NT2/D1 (cell line): ENCODE results near the gene CLDN20.

Source experiments
- DNase-seq: peaks from one replicate; pipeline ENCODE4 v3.0.0-alpha.2; 2011; ENCODE audit warnings: low read depth, low spot score
- H3K27me3 ChIP-seq: 2 replicates; pipeline ENCODE4 v1.6.0; 2011; ENCODE audit warnings: mild to moderate bottlenecking; ENCODE audit not compliant: insufficient read length, insufficient read depth
- H3K36me3 ChIP-seq: 2 replicates; pipeline ENCODE4 v1.6.1; 2011; ENCODE audit warnings: mild to moderate bottlenecking, low read length, mixed read lengths; ENCODE audit not compliant: insufficient read depth, insufficient read length
- H3K4me1 ChIP-seq: 2 replicates; pipeline ENCODE4 v1.5.1; 2011; ENCODE audit not compliant: insufficient read depth, insufficient read length
- H3K4me3 ChIP-seq: 2 replicates; pipeline ENCODE4 v1.5.1; 2011; ENCODE audit warnings: low read depth; ENCODE audit not compliant: insufficient read length
- H3K9ac ChIP-seq: 2 replicates; pipeline ENCODE4 v1.6.0; 2011; ENCODE audit warnings: low read depth; ENCODE audit not compliant: insufficient read length
- H3K9me3 ChIP-seq: 2 replicates; pipeline ENCODE4 v1.5.1; 2011; ENCODE audit warnings: mild to moderate bottlenecking, low read length; ENCODE audit not compliant: insufficient read depth
- SUZ12 ChIP-seq: IDR thresholded peaks from 2 replicates; pipeline ENCODE4 v1.6.1; 2011; ENCODE audit not compliant: insufficient read length, insufficient read depth; ENCODE audit errors: extremely low read depth
- YY1 ChIP-seq: IDR thresholded peaks from 2 replicates; pipeline ENCODE4 v1.6.1; 2011; ENCODE audit not compliant: insufficient read length, insufficient read depth
- ZNF274 ChIP-seq: IDR thresholded peaks from 2 replicates; pipeline ENCODE4 v1.6.1; 2011; ENCODE audit warnings: mild to moderate bottlenecking, low read depth, low read length

Gene CLDN20

DNA sequence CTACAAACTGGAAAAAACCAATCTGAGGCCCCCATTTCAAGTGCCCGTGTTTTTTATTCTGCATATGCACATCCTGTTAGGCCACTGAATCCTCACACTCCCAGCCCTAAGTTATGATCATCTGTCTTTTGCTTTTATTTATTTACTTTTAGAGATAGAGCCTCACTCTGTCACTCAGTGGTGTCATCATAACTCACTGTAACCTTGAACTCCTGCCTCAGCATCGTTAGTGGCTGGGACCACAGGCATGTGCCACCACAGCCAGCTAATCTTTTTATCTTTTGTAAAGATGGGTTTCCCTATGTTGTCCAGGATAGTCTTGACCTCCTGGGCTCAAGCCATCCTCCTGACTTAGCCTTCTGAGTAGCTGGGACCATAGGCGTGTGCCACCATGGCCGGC, 29.6 kb upstream of the CLDN20 start:
- no peaks in the 10 kb centered on the region for H3K27me3 ChIP-seq
- peaks cover 6% of the 10 kb centered on the region for H3K36me3 ChIP-seq
- no peaks in the 10 kb centered on the region for H3K4me1 ChIP-seq
- DNase-seq, result no peak
- peaks cover 26% of the 10 kb centered on the region; the same call in 1 of the 2 replicates for H3K9me3 ChIP-seq
- no peak overlapping the region for H3K9ac ChIP-seq
- no peak overlapping the region for H3K4me3 ChIP-seq
- no peak for TF ChIP-seq YY1
- TF ChIP-seq SUZ12, result no peak
- TF ChIP-seq ZNF274, result no peak

DNA sequence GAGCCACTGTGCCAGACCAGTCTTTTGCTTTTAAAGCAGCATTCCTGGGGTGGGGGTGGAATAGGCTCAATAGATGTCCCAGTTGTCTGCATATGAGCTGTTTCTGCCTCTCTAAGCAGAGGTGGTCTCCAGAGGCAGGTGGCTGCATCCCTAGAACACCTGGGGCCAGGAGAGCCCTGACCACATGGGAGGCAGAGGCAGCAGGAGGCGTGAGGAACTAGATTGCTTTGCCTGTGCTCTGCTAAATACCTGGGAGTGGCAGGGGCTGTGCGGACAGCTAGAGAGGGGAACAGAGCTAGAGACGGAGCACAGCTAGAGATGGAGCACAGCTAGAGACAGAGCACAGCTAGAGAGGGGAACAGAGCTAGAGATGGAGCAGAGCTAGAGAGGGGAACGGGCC, 29.1 kb upstream of the CLDN20 start:
- Histone ChIP-seq H3K9ac (no peak overlapping the region), H3K4me3 (no peak overlapping the region), H3K27me3 (no peaks in the 10 kb centered on the region), H3K36me3 (peaks cover 4% of the 10 kb centered on the region), H3K9me3 (peaks cover 26% of the 10 kb centered on the region; the same call in 1 of the 2 replicates), H3K4me1 (no peaks in the 10 kb centered on the region)
- TF ChIP-seq ZNF274, result no peak
- TF ChIP-seq YY1, result no peak
- TF ChIP-seq SUZ12, result no peak
- no peak for DNase-seq

GRCh38 chr6:155235087-155235486, 28.7 kb upstream of the CLDN20 start:
- Histone ChIP-seq H3K36me3 (peaks cover 8% of the 10 kb centered on the region), H3K4me3 (no peak overlapping the region), H3K9me3 (peaks cover 26% of the 10 kb centered on the region; the same call in 1 of the 2 replicates), H3K9ac (no peak overlapping the region), H3K4me1 (no peaks in the 10 kb centered on the region), H3K27me3 (no peaks in the 10 kb centered on the region)
- DNase-seq, result no peak
- TF ChIP-seq YY1, result no peak
- TF ChIP-seq ZNF274, result no peak
- TF ChIP-seq SUZ12, result no peak

GRCh38 chr6:155237613-155238012, 26.2 kb upstream of the CLDN20 start:
- H3K9me3 ChIP-seq, result peaks cover 26% of the 10 kb centered on the region; the same call in 1 of the 2 replicates
- no peaks in the 10 kb centered on the region for H3K4me1 ChIP-seq
- H3K4me3 ChIP-seq, result no peak overlapping the region
- no peak for TF ChIP-seq ZNF274
- TF ChIP-seq SUZ12, result no peak
- TF ChIP-seq YY1, result no peak
- H3K36me3 ChIP-seq, result peaks cover 16% of the 10 kb centered on the region
- no peak overlapping the region for H3K9ac ChIP-seq
- no peaks in the 10 kb centered on the region for H3K27me3 ChIP-seq
- DNase-seq, result no peak

- Histone ChIP-seq H3K4me3 (no peak overlapping the region), H3K27me3 (no peaks in the 10 kb centered on the region), H3K4me1 (no peaks in the 10 kb centered on the region), H3K36me3 (peaks cover 32% of the 10 kb centered on the region), H3K9ac (no peak overlapping the region), H3K9me3 (peaks cover 24% of the 10 kb centered on the region; the same call in 1 of the 2 replicates)
- no peak for DNase-seq
- TF ChIP-seq ZNF274 (no peak), YY1 (no peak), SUZ12 (no peak)
Observed at GRCh38 chr6:155240905-155241600, 22.8 kb upstream of the CLDN20 start.

GRCh38 chr6:155241966-155242365, 21.8 kb upstream of the CLDN20 start:
- H3K4me1 ChIP-seq, result no peaks in the 10 kb centered on the region
- TF ChIP-seq YY1, result no peak
- no peaks in the 10 kb centered on the region for H3K27me3 ChIP-seq
- H3K4me3 ChIP-seq, result no peak overlapping the region
- peaks cover 40% of the 10 kb centered on the region for H3K36me3 ChIP-seq
- peaks cover 22% of the 10 kb centered on the region; the same call in 1 of the 2 replicates for H3K9me3 ChIP-seq
- no peak overlapping the region for H3K9ac ChIP-seq
- no peak for DNase-seq

DNA sequence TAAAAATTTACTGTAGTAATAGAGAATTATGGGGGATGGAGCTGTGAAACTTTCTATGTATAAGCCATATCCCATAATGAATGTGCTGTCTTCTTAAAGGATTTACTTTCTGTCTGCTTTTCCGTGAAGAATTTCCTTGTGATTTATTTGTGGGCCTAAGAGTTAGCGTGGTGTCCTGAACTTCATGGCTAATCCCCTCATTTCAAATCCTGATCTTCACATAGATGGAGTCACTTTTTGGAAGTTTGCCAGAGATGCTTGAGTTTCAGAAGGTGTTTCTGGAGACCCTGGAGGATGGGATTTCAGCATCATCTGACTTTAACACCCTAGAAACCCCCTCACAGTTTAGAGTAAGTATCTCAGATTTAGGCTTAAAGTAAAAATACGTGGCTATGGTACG, 19.4 kb upstream of the CLDN20 start:
- no peaks in the 10 kb centered on the region for H3K27me3 ChIP-seq
- H3K4me3 ChIP-seq, result no peak overlapping the region
- no peaks in the 10 kb centered on the region for H3K4me1 ChIP-seq
- no peak overlapping the region for H3K9ac ChIP-seq
- no peaks in the 10 kb centered on the region for H3K9me3 ChIP-seq
- TF ChIP-seq ZNF274 (no peak), YY1 (no peak), SUZ12 (no peak)
- DNase-seq, result no peak
- peaks cover 52% of the 10 kb centered on the region for H3K36me3 ChIP-seq

DNA sequence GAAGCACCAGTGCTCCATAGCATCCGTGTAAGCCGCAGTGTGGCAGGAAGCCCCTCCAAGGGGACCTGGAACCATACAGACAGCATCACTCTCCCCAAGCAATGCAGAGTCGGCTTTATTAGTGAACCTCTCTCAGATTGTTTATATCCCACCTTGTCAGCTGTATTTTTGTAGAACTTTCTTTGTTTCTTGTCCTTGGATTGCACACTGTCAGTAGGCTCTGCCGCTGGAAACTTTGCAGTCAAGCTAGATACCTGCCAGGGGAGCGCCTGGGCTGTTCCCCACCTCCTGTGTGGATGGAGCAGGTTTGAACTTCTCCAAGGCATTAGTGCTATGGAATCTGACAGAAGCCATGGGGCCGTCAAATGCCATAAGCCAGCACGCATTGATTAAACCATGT, 18.6 kb upstream of the CLDN20 start:
- Histone ChIP-seq H3K4me1 (no peaks in the 10 kb centered on the region), H3K9me3 (no peaks in the 10 kb centered on the region), H3K36me3 (peaks cover 54% of the 10 kb centered on the region), H3K4me3 (no peak overlapping the region), H3K27me3 (no peaks in the 10 kb centered on the region), H3K9ac (no peak overlapping the region)
- DNase-seq, result no peak
- no peak for TF ChIP-seq ZNF274
